ENCODE results near the gene SQOR. TPM values are rescaled to one million over a fixed set of nuclear protein-coding genes. Genes with fewer than 3 reads are reported as not detected.
A peak's percentile ranks its signal among the peaks of the same experiment; 100 is the strongest.

The SQOR gene
- total and polyA plus RNA-seq, 2 of the 4 experiments (the other 2 are of a cell fraction), result 22.1 to 40.3 TPM

DNA sequence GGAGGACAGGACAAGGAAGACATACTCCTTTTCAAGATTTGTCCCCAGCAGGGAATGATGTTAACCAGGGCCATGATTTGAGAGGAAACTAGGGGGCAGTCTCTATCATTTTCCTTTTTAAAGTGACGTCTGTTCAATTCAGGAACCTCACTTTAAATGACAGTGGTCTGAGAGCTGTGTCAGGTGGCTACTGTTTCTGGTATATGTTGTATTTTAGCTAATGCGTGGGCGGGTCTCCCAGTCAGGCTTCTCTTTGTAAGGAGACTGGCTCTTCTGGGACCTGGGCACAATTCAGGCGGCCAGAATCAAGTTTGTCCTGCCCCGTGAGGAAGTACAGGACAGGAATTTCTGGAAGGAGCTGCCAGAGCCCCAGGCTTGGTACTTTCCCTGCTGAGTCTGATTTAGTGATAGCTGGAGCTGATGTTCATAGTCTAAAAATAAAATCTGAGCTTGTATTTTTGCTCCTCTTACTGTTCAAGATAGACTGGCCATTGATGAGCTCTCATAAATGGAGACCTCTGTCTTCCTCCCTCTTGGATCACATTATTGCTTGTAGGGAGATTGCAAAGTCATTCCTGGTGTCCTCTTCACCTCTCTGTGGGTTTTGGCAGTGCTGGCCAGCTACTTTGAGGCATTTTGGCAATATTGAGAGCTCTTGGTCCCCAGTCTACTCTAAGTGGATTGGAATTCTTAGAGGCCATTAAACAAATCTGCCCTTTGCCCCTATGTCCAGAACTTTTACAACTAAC lies 25.6 kb downstream of the SQOR start:
- in situ Hi-C loops (cut with MboI; ENCODE audit: low sequenced_read_pairs), result no loop called here
- no peak overlapping the region for H3K9ac ChIP-seq (ENCODE audit: low read depth, low read length)
- H3K18ac ChIP-seq (ENCODE audit: low read depth, low read length), result no peak overlapping the region
- intact Hi-C loops (cut with micrococcal nuclease), result no loop called here
- no peak overlapping the region for H4K91ac ChIP-seq (ENCODE audit: insufficient read depth, low read depth, low read length)
- POLR2A ChIA-PET (ENCODE audit: unreplicated experiment), result no interaction called here
- no peak overlapping the region for H2AK9ac ChIP-seq (replicated peaks; ENCODE audit: low read depth, low read length, poor library complexity)
- no peaks in the 10 kb centered on the region; a peak in 1 of 4 replicates for H3K79me1 ChIP-seq (ENCODE audit: low read depth in 1 of 2, low read length in 2 of 2)
- CTCF ChIA-PET, result interaction anchor here (1.0 to 2.1 kb wide), 3 partner anchors 10 to 16 kb away, joined by 3 to 6 read pairs (median 3); no protein-coding TSS in a partner anchor
- no peak overlapping the region for H3K23ac ChIP-seq (ENCODE audit: low read depth, low read length)
- H3K4me3 ChIP-seq (ENCODE audit: insufficient read depth, low read depth, low read length), result no peak overlapping the region
- no peak overlapping the region for H2BK120ac ChIP-seq (ENCODE audit: low read depth, low read length)
- DNase-seq (peak; percentile 28), ATAC-seq (ENCODE audit: low read depth) (peak; percentile 56)
- no peak overlapping the region for H2BK5ac ChIP-seq (ENCODE audit: low read depth, low read length, poor library complexity, severe bottlenecking)
- peaks cover 3% of the 10 kb centered on the region for H3K4me1 ChIP-seq (ENCODE audit: control insufficient read depth, insufficient read depth, low read length)
- no peak overlapping the region for H4K8ac ChIP-seq (ENCODE audit: low read depth in 2 of 2, low read length in 2 of 2)
- H2BK15ac ChIP-seq (ENCODE audit: low read depth, low read length), result no peak overlapping the region
- no peak overlapping the region for H3K4me2 ChIP-seq (ENCODE audit: low read depth, low read length)
- H2BK20ac ChIP-seq (ENCODE audit: low read depth, low read length), result no peak overlapping the region
- H4K20me1 ChIP-seq (ENCODE audit: insufficient read depth, low read length), result no peaks in the 10 kb centered on the region
- H3K14ac ChIP-seq (replicated peaks; ENCODE audit: low read depth, low read length), result no peak overlapping the region; the same call in 1 of the 2 replicates
- H2AFZ ChIP-seq (replicated peaks; ENCODE audit: low read length, poor library complexity), result no peak overlapping the region
- H3K9me3 ChIP-seq (ENCODE audit: control insufficient read depth, insufficient read depth, low read length), result no peaks in the 10 kb centered on the region
- dilution Hi-C loops (cut with HindIII; ENCODE audit: low sequenced_read_pairs, unreplicated experiment), result no loop called here
- 40% methylated on average over 2 of the region's 5 CpGs; no CpG with 5 or more reads in 1 of the 2 experiments for WGBS, 2 experiments (ENCODE audit: extremely low coverage in 2 of 2, insufficient read length in 1 of 2)
- TF ChIP-seq FOS (IDR thresholded peaks at IDR 0.05; ENCODE audit: low read depth, low read length) (no peak), RAD21 (IDR thresholded peaks at IDR 0.05; ENCODE audit: low read length) (no peak), RFX5 (IDR thresholded peaks at IDR 0.05; ENCODE audit: low read depth, low read length) (no peak)
- no peak overlapping the region for H3K56ac ChIP-seq (ENCODE audit: extremely low read depth, insufficient read depth, low read length)
- H4K5ac ChIP-seq (ENCODE audit: low read depth, low read length), result no peak overlapping the region
- no peak overlapping the region for H3K4ac ChIP-seq (ENCODE audit: low read depth, low read length)
- no peak overlapping the region for H2AK5ac ChIP-seq (ENCODE audit: low read depth, low read length)
- H3K27me3 ChIP-seq (ENCODE audit: control insufficient read depth, insufficient read depth, low read length), result no peaks in the 10 kb centered on the region
- no peak overlapping the region for H3K27ac ChIP-seq (ENCODE audit: insufficient read depth, low read length)
- H3K9me1 ChIP-seq (ENCODE audit: insufficient read depth, low read length), result no peaks in the 10 kb centered on the region
- H3K36me3 ChIP-seq (ENCODE audit: control insufficient read depth, insufficient read depth, low read length), result peaks cover 7% of the 10 kb centered on the region; the same call in 1 of the 2 replicates
- BruUV-seq (replicated peaks), result no TSS peak

Data from IMR-90 (cell line).